ENCODE data around the gene CSMD2. TPM values are rescaled to one million over a fixed set of nuclear protein-coding genes. Genes with fewer than 3 reads are reported as not detected.
A peak's percentile ranks its signal among the peaks of the same experiment; 100 is the strongest.

CSMD2 gene
- total and polyA plus RNA-seq, 2 donors from 2014 or later, result 0.47 TPM; not detected in 1

- Histone ChIP-seq H3K4me1 (ENCODE audit: control insufficient read depth in 2 of 3, insufficient read depth in 2 of 3, low read depth in 1 of 3, low read length in 3 of 3) (no peaks in the 10 kb centered on the region), H3K4me3 (ENCODE audit: low read length in 3 of 3) (no peak overlapping the region), H3K27ac (ENCODE audit: low read depth in 2 of 2, low read length in 2 of 2) (no peak overlapping the region), H3K9ac (ENCODE audit: low read length in 3 of 3) (no peak overlapping the region), H3K36me3 (ENCODE audit: control insufficient read depth in 2 of 3, insufficient read depth in 3 of 3, low read length in 3 of 3) (no peaks in the 10 kb centered on the region), H3K9me3 (ENCODE audit: control insufficient read depth in 2 of 3, insufficient read depth in 1 of 3, low read length in 3 of 3) (no peaks in the 10 kb centered on the region), H3K27me3 (ENCODE audit: control insufficient read depth, insufficient read depth, low read length) (no peaks in the 10 kb centered on the region)
- no peak for TF ChIP-seq CTCF (IDR thresholded peaks at IDR 0.05; ENCODE audit: borderline replicate concordance, extremely low read depth, insufficient read depth)
- no peak for FAIRE-seq
- intact Hi-C loops (cut with DNase I), result no loop called here
- DNase-seq, result no peak
These were observed 521.8 kb downstream of the CSMD2 start for GRCh38 chr1:33643216-33643615.

- Histone ChIP-seq H3K27ac (ENCODE audit: low read depth in 2 of 2, low read length in 2 of 2) (no peak overlapping the region), H3K9ac (ENCODE audit: low read length in 3 of 3) (no peak overlapping the region), H3K4me1 (ENCODE audit: control insufficient read depth in 2 of 3, insufficient read depth in 2 of 3, low read depth in 1 of 3, low read length in 3 of 3) (no peaks in the 10 kb centered on the region), H3K4me3 (ENCODE audit: low read length in 3 of 3) (no peak overlapping the region), H3K9me3 (ENCODE audit: control insufficient read depth in 2 of 3, insufficient read depth in 1 of 3, low read length in 3 of 3) (no peaks in the 10 kb centered on the region), H3K36me3 (ENCODE audit: control insufficient read depth in 2 of 3, insufficient read depth in 3 of 3, low read length in 3 of 3) (no peaks in the 10 kb centered on the region), H3K27me3 (ENCODE audit: control insufficient read depth, insufficient read depth, low read length) (no peaks in the 10 kb centered on the region)
- no peak for DNase-seq
- no peak for FAIRE-seq
- peak; percentile 12 for TF ChIP-seq CTCF (IDR thresholded peaks at IDR 0.05; ENCODE audit: borderline replicate concordance, extremely low read depth, insufficient read depth)
- intact Hi-C loops (cut with DNase I), result no loop called here
These were observed 523.8 kb downstream of the CSMD2 start for GRCh38 chr1:33641104-33641830.

- no peak overlapping the region for H3K27ac ChIP-seq (ENCODE audit: low read depth in 2 of 2, low read length in 2 of 2)
- no peaks in the 10 kb centered on the region for H3K27me3 ChIP-seq (ENCODE audit: control insufficient read depth, insufficient read depth, low read length)
- FAIRE-seq (no peak), DNase-seq (no peak)
- TF ChIP-seq CTCF (IDR thresholded peaks at IDR 0.05; ENCODE audit: borderline replicate concordance, extremely low read depth, insufficient read depth), result no peak
- no peak overlapping the region for H3K4me3 ChIP-seq (ENCODE audit: low read length in 3 of 3)
- H3K4me1 ChIP-seq (ENCODE audit: control insufficient read depth in 2 of 3, insufficient read depth in 2 of 3, low read depth in 1 of 3, low read length in 3 of 3), result no peaks in the 10 kb centered on the region
- intact Hi-C loops (cut with DNase I), result no loop called here
- no peak overlapping the region for H3K9ac ChIP-seq (ENCODE audit: low read length in 3 of 3)
- H3K9me3 ChIP-seq (ENCODE audit: control insufficient read depth in 2 of 3, insufficient read depth in 1 of 3, low read length in 3 of 3), result no peaks in the 10 kb centered on the region
- H3K36me3 ChIP-seq (ENCODE audit: control insufficient read depth in 2 of 3, insufficient read depth in 3 of 3, low read length in 3 of 3), result no peaks in the 10 kb centered on the region
These were observed 524.8 kb downstream of the CSMD2 start for GRCh38 chr1:33640114-33640660.

Measured in kidney (tissue), 14 donors.